Activated T-cell treated with anti-CD3 and anti-CD28 coated beads, Interleukin-2, amount 50 U/mL, for 24 hours (primary cell): ENCODE measurements around the gene TTC38.

ENCODE experiments used
- DNase-seq: peaks from one replicate; pipeline ENCODE4 v3.0.0-alpha.2; 2020
- H3K27ac Mint-ChIP-seq: 2 replicates; pipeline ENCODE4 v1.8.0; 2020; ENCODE audit warnings: mild to moderate bottlenecking, mixed read lengths
- H3K27me3 Mint-ChIP-seq: 2 replicates; pipeline ENCODE4 v1.8.0; 2020; ENCODE audit warnings: mixed read lengths
- H3K36me3 Mint-ChIP-seq: 2 replicates; pipeline ENCODE4 v1.8.0; 2020; ENCODE audit warnings: low read depth, mixed read lengths
- H3K4me1 Mint-ChIP-seq: 2 replicates; pipeline ENCODE4 v1.8.0; 2020; ENCODE audit warnings: low read depth, mixed read lengths
- H3K4me3 Mint-ChIP-seq: 2 replicates; pipeline ENCODE4 v1.8.0; 2020; ENCODE audit warnings: mild to moderate bottlenecking, moderate library complexity, mixed read lengths
- H3K9me3 Mint-ChIP-seq: 2 replicates; pipeline ENCODE4 v1.8.0; 2020; ENCODE audit warnings: mixed read lengths

Gene TTC38

DNA sequence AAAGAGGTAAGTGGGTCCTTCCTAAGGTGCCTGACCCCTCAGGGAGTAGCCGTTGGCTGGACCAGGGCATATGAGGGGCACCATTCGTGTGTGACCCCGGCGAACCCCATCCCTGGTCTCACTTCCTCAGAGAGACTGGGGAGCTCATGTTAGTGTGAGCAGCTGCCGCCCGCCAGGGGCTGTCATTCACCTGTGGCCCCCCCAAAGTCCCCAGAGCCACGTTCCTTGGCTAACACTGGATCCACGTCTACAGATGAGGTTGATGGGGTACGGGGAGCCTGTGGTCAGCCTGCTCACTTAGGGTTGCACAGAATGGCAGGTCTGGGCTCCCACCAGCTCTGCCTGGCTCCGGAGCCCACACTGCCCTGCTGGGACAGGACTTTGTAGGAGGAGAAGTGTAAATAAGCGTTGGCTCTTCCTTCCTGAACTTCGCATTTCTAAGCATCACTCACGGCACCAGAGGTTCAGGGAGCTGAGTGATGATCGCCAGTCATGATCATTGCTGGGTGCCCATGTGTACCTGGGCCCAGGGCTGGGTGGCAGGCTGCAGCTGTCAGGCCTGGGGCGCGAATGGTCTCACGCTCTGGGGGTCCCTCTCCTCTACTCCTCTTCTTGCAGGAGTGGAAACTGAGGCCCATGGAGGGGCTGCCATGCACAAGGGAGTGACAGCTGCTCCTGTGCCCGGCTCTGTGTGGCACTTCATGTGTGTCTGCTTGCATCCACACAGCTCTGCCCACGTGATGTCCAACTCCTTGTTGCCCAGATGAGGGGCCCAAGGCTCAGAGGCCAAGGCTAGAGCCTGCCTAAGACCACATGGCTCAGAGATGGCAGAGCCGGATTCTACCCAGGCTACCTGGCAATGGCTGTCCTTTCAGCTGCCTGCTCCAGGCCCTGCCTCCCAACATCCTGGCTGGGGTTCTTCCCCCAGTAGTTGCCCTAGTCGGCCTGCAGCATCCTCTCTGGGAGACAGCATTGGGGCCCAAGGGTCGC, 11.1 kb downstream of the TTC38 start:
- Mint-ChIP-seq H3K4me1 (no peaks in the 10 kb centered on the region), H3K27me3 (no peaks in the 10 kb centered on the region), H3K4me3 (no peak overlapping the region), H3K27ac (no peak overlapping the region), H3K9me3 (no peaks in the 10 kb centered on the region), H3K36me3 (peaks cover 42% of the 10 kb centered on the region)
- no peak for DNase-seq

DNA sequence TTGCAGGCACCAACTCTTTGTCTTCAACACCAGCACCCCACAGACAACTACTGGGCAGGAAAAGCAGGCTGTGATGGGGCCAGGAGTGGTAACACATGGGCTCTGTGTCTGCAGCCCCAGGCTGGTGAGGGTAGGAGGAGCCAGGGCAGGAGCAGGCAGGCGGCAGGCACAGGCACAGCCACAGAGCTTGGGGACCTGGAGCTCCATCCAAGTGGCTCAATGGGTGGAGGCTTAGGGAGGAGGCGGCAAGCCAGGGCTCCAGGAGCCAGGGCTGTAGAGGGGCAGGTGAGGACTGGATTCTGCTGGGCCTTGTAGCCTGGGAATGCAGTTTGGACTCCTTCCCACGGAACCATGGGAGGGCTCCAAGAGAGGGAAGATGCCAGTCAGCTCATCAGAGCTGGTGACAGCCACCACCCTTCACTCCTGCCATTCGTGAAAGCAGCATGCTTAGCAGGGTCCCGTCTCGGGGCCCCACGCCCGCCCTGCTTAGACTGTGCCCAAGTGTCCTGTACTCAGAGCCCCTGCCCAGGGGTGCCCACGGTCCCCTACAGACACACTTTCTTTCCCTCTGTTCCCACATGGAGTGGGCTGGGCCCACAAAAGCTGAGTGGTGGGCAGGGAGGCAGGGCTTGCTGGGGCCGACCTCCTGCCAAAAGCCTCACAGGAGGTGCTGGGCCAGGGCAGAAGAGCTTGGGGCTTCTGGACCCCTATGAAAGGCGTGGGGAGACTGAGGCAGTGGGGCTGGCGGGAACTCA, 12.4 kb downstream of the TTC38 start:
- peaks cover 46% of the 10 kb centered on the region for H3K36me3 Mint-ChIP-seq
- DNase-seq, result no peak
- H3K9me3 Mint-ChIP-seq, result no peaks in the 10 kb centered on the region
- no peak overlapping the region for H3K27ac Mint-ChIP-seq
- H3K27me3 Mint-ChIP-seq, result no peaks in the 10 kb centered on the region
- H3K4me3 Mint-ChIP-seq, result no peak overlapping the region
- H3K4me1 Mint-ChIP-seq, result no peaks in the 10 kb centered on the region

DNA sequence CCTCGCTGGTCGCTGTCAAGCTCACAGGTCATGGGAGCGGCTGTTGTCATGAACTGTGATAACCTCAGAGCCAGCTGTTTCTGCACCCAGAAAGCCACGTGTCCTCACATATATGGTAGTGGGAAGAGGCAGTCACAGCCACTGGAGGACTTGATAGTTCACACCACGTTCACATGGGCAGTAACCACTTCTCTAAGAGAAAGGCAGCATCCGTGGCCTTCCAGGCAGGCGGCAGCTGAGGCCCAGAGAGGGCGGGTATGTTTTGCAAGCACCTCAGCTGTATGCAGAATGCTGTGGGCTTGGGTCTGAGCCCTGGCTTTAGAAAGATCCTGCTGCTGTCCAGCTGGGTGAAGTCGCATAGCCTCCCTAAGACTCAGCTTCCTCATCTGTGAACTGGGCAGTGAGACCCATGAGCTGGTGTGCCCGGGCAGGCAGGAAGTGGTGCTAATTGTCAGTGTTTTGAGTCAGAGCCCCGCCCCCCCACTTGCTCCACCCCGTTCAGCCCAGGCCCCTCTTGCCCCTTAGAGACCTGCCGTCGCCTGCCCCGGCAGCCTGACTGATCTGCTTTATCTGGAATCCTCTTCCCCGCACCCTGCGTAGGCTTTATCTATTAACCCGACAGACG, 13.3 kb downstream of the TTC38 start:
- DNase-seq, result no peak
- Mint-ChIP-seq H3K36me3 (peaks cover 43% of the 10 kb centered on the region), H3K9me3 (no peaks in the 10 kb centered on the region), H3K4me3 (no peak overlapping the region), H3K27me3 (no peaks in the 10 kb centered on the region), H3K27ac (no peak overlapping the region), H3K4me1 (no peaks in the 10 kb centered on the region)

DNA sequence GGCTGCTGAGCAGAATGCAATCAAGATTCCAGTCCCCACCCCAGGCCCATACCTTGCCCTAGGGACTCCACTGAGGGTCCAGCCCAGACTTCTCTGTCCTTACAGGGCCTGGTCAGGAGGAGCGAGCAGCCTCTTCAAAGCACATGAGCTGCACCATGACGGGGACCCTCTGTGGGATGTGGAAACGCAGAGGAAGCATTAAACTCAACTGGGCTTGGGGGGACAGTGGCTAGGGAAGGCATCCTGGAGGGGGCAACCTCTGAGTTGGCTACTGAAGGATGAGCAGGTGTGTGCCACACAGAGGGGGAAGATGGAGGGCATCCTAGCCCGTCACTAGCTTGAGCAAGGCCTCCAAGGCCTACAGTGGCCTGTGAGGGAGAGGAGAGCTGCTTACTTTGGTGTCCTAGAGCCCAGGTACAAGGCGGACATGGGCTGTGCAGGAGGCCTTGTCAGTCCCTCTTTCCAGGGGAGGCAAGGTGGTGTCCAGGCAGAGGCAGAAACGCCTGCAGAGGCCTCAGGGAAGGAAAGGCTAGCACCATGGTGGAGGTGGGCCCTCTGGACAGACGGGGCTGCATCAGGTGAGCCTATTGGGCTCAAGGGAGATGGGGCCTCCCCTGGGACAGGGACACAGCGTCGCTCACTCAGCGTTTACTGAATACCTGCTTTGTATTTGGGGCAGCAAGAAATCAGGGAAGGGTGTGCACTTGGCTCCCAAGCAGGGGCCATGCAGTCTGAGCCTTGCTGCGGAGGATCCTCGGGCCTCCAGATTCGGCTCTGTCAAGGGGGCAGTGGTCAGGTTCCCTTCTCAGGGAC, 14.3 kb downstream of the TTC38 start:
- no peaks in the 10 kb centered on the region for H3K9me3 Mint-ChIP-seq
- peaks cover 39% of the 10 kb centered on the region for H3K36me3 Mint-ChIP-seq
- no peaks in the 10 kb centered on the region for H3K4me1 Mint-ChIP-seq
- DNase-seq, result no peak
- H3K4me3 Mint-ChIP-seq, result no peak overlapping the region
- H3K27me3 Mint-ChIP-seq, result no peaks in the 10 kb centered on the region
- H3K27ac Mint-ChIP-seq, result no peak overlapping the region

DNA sequence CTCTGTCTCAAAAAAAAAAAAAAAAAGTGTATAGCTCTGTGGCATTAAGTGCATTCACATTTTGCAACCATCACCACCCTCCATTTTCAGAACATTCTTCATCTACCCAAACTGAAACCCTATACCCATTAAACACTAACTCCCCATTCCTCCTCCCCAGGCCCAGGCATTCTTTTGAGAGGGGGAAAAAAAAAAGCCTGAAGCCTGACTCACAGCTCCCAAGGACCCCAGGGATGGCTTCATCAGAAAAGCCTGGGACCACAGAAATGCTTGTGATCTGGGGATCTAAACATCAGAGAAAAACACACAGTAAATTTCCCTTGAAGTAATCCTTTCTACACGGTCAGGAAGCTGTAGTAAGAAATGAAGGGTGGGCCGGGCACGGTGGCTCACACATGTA, 18.2 kb downstream of the TTC38 start:
- peaks cover 13% of the 10 kb centered on the region for H3K4me1 Mint-ChIP-seq

DNA sequence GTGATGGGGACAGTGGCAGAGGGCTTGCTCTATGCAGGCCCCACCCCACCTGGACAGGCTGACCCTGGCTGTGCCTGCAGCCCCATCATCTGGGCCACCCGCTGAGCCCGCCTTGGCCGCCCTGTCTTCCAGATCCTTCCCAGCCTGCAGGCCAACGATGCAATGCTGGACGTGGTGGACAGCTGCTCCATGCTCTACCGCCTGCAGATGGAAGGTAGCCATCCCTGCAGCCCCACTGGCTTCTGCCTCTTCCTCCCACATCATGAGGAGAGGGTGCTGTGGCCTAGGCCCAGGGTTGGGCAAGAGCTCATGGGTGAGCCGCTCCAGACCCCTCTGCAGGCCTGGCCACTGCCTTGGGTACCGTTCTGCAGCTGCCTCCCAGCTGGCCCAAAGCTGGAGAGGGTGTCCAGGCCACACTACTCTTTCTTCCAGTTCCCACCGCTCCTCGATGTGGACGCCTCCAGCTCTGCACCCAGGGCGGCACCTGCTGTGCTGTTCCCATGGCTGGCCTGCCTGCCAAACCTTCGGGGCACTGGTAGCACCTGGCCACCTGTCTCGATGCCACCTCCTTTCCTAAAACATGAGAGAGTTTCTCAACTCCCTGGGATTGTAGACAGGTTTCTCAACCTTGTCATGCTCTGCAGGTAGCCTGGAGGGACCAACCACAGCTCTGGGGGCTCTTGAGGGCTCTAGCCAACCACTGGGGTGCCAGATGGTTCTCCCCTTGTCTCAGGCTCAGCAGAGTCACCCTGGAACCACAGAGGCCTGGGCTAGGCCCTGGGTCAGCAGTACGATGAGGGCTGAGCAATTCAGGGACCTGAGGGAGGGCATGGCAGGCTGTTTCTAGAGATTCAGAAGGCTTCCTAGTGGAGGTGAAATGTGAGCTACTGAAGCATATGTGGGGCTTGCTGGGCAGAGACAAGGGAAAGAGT, 19.4 kb downstream of the TTC38 start:
- Mint-ChIP-seq H3K27ac (peak overlapping the region; percentile 81), H3K4me1 (peaks cover 13% of the 10 kb centered on the region), H3K36me3 (peaks cover 22% of the 10 kb centered on the region), H3K4me3 (peak overlapping the region; percentile 74), H3K27me3 (no peaks in the 10 kb centered on the region), H3K9me3 (peaks cover 1% of the 10 kb centered on the region)
- DNase-seq, result no peak

More for the DNA sequence above, 18.2 kb downstream of the TTC38 start:
- Mint-ChIP-seq H3K9me3 (no peaks in the 10 kb centered on the region), H3K27me3 (no peaks in the 10 kb centered on the region), H3K36me3 (peaks cover 27% of the 10 kb centered on the region), H3K4me3 (no peak overlapping the region), H3K27ac (no peak overlapping the region)
- DNase-seq, result no peak

DNA sequence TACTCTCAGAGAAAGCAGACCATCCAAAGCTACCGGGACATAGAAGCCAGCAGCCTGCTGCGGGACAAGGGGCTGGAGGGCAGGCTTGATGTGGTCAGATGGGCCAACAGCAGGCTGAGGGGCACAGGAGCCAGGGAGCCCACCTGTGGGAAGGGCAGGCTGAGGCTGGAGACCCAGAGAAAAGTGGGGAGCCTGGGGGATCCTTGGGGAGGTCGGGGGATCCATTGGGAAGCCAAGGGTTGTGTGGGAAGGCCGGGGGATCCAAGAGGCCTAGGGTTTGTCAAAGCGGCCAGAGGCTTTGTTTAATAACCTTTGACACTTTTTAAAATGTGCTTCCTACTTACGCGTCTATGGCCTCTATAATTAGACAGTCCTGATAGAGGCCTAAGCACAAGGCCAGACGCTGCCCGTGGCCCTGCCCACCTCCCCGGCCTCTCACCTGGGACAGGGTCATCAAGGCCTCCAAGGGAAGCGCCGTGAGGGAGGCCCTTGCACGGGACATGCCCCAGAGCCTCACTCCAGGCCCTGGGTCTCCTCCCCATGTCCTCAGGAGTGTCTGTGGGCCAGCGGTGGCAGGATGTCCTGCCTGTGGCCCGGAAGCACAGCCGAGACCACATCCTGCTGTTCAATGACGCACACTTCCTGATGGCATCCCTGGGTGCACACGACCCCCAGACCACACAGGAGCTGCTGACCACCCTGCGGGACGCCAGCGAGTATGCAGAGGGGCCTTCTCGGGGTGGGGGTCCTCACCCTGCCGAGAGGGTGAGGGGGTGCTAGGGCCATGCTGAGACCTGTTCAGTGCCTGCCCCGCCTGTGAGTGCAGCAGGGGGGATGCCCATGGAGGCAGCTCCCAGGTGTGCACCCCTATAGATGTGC, 20.3 kb downstream of the TTC38 start:
- Mint-ChIP-seq H3K36me3 (peaks cover 31% of the 10 kb centered on the region), H3K9me3 (peaks cover 4% of the 10 kb centered on the region), H3K27ac (peak overlapping the region; percentile 81), H3K4me1 (peaks cover 13% of the 10 kb centered on the region), H3K27me3 (no peaks in the 10 kb centered on the region), H3K4me3 (peak overlapping the region; percentile 74)
- peak; percentile 45 for DNase-seq

DNA sequence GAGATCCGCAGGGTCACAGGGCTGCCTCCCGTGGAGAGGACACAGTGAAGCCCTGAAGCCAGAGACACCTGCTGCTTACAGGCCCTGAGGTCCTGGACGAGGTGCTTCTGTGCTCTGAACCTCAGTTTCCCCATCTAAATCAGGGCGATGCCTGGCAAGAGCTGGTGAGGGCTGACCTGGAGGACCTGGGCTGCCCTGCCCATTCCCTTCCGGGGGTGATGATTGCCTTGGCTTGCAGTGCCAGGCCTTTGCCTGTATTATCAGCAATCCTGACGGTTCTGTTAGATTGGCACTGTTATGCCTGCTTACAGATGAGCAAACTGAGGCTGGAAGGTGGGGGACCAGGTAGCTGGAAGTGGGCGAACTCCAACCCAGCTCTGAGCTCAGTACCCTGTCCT, 21.0 kb downstream of the TTC38 start:
- no peaks in the 10 kb centered on the region for H3K27me3 Mint-ChIP-seq
- peaks cover 32% of the 10 kb centered on the region for H3K36me3 Mint-ChIP-seq
- DNase-seq, result no peak
- no peak overlapping the region for H3K4me3 Mint-ChIP-seq
- peaks cover 19% of the 10 kb centered on the region for H3K4me1 Mint-ChIP-seq
- no peak overlapping the region for H3K27ac Mint-ChIP-seq
- H3K9me3 Mint-ChIP-seq, result peaks cover 4% of the 10 kb centered on the region

DNA sequence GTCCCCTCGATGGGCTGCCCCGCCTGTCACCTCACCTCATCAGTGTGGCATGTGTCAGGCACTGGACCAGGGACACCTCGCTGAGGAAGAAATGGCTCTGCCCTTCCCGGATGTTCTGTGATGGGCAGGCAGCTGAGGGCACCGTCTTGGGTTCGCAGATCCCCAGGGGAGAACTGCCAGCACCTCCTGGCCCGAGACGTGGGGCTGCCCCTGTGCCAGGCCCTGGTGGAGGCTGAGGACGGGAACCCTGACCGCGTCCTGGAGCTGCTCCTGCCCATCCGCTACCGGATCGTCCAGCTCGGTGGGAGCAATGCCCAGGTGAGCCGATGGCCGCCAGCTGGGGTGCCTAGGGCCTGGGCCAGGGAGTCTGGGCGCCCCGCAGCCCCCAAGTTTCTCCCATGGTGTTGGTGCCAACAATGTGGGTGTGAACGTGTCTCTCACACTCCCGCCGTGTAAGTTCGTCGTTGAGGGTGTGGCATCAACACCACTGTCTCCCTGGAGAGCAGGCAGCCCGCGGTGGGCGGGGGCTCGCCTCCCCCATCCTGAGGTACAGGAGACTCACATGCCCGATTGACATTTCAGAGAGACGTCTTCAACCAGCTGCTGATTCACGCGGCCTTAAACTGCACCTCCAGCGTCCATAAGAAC, 21.6 kb downstream of the TTC38 start:
- no peak overlapping the region for H3K4me3 Mint-ChIP-seq
- H3K4me1 Mint-ChIP-seq, result peaks cover 19% of the 10 kb centered on the region
- H3K36me3 Mint-ChIP-seq, result peaks cover 27% of the 10 kb centered on the region
- no peak overlapping the region for H3K27ac Mint-ChIP-seq
- peaks cover 4% of the 10 kb centered on the region for H3K9me3 Mint-ChIP-seq
- no peak for DNase-seq
- H3K27me3 Mint-ChIP-seq, result no peaks in the 10 kb centered on the region

DNA sequence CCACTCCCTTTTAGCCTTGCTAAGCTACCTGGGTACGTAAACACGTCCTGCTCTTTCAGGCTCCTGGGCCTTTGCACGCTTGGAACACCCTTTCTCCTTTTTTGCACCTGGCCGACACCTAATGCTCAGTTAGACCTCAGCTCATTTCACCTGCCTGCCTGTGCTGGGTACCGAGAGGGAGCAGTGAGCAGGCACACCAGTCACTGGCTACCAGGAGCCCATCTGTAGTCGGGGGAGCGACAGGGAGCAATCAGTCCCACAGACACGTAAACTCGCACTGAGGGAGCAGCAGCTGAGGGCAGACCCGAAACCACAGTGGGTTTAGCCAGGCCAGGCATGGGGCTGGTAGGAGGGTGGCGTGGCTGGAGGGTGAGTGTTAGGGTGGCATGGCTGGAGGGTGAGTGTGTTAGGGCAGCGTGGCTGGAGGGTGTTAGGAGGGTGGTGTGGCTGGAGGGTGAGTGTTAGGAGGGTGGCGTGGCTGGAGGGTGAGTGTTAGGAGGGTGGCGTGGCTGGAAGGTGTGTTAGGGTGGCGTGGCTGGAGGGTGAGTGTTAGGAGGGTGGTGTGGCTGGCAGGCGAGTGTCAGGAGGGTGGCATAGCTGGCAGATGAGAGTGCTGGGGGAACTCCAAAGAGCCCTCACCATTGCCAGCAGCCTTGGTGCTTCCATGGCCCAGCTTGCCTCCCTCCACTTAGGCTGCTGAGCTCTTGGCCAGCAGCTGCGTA, 22.5 kb downstream of the TTC38 start:
- H3K36me3 Mint-ChIP-seq, result peaks cover 23% of the 10 kb centered on the region
- peaks cover 4% of the 10 kb centered on the region for H3K9me3 Mint-ChIP-seq
- H3K4me1 Mint-ChIP-seq, result peaks cover 20% of the 10 kb centered on the region
- H3K4me3 Mint-ChIP-seq, result no peak overlapping the region
- H3K27me3 Mint-ChIP-seq, result no peaks in the 10 kb centered on the region
- H3K27ac Mint-ChIP-seq, result no peak overlapping the region
- DNase-seq, result no peak

DNA sequence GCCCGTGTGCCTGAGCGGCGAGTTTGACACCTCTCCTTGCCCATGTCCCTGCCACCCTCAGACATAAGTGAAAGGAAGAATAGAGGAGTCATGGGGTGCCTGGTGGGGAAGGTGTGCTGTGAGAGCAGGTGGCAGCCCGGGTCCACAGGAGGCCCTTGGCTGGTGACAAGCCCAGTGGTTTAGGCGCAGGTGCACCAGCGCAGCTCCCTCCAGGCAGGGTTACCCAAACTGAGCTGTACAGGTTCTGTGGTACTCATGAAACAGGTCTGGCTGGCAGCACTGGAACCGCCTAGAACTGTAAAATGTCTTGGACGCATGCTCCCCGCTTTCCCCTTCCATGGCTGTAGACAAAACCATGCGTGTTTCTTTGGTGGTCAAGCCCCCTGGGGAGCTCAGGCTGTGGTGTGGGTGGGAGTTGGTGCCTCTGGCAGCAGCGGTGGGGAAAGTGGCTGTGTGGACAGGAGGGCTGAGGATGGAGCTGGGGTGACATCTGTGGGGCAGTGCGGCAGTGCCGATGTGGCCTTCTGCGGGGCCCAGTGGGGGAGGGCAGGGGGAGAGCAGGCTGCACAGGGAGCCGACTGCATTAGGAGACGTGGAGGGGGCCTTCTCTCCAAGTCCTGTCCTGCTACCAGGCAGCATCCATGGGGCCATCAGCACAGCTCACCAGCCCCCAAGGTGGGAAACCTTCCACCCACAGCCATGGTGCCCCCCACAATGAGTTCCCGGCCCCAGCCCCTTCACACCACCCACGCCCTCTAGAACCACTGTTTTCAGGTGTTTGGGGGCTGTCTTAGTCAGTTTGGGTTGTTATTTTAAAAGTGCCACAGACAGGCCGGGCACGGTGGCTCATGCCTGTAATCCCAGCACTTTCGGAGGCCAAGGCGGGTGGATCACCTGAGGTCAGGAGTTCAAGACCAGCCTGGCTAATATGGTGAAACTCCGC, 23.3 kb downstream of the TTC38 start:
- H3K4me3 Mint-ChIP-seq, result no peak overlapping the region
- no peak for DNase-seq
- H3K4me1 Mint-ChIP-seq, result peaks cover 28% of the 10 kb centered on the region
- H3K27ac Mint-ChIP-seq, result peak overlapping the region; percentile 55
- no peaks in the 10 kb centered on the region for H3K27me3 Mint-ChIP-seq
- H3K36me3 Mint-ChIP-seq, result peaks cover 20% of the 10 kb centered on the region
- peaks cover 4% of the 10 kb centered on the region for H3K9me3 Mint-ChIP-seq
